HG03558 (cell line): Measurements from ENCODE around the gene KRT83.
"Not testable (repeated sequence)": the region's sequence is repeated elsewhere in the genome, so short reads cannot be mapped to it uniquely, and the experiment has no call there.

Source experiments
- ATAC-seq: cut with Tn5 transposase; IDR thresholded peaks from one replicate; pipeline ENCODE4 v1.9.1; 2021; ENCODE audit warnings: moderate number of reproducible peaks; ENCODE audit not compliant: unreplicated experiment; ENCODE audit errors: extremely low read depth

KRT83 gene

GRCh38 chr12:52313461-52313860 is 7.7 kb downstream of the KRT83 start:
- ATAC-seq, result no peak

- ATAC-seq, result no peak
These were observed 9.1 kb downstream of the KRT83 start for GRCh38 chr12:52312086-52312485.

- ATAC-seq, result no peak
These were observed 9.9 kb downstream of the KRT83 start for GRCh38 chr12:52311285-52311648.

DNA sequence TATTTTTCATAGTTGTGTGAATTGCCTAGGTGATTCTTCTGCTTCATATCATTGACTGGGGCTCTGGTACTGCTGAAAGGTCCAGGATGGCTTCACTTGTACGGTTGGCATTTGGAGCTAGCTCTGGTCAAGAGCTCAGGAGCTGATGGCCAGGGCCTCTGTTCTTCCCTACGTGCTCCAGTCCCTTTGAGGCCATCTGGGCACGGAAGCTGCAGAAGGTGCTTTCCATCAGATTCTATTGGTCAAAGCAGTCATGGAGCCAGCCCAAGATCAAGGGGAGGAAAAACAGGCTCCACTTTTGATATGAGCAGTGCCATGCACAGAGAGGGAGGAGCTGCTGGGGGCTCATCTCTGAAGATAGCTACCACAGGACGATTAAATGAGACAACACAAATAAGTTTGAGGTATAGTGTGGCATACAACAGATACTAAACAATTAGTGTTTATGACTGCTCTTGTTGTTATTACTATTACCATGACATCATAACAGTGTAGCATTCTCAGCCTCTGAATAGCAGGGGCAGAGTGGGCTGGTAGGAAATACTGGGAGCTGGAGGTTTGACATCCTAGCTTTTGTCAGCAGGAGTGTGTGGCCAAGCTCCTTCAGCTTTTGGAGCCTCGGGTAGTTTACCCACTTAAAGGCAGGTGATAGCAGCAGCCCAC is 10.4 kb downstream of the KRT83 start:
- ATAC-seq, result no peak

- ATAC-seq, result no peak
These were observed 12.3 kb downstream of the KRT83 start for GRCh38 chr12:52308806-52309425.

DNA sequence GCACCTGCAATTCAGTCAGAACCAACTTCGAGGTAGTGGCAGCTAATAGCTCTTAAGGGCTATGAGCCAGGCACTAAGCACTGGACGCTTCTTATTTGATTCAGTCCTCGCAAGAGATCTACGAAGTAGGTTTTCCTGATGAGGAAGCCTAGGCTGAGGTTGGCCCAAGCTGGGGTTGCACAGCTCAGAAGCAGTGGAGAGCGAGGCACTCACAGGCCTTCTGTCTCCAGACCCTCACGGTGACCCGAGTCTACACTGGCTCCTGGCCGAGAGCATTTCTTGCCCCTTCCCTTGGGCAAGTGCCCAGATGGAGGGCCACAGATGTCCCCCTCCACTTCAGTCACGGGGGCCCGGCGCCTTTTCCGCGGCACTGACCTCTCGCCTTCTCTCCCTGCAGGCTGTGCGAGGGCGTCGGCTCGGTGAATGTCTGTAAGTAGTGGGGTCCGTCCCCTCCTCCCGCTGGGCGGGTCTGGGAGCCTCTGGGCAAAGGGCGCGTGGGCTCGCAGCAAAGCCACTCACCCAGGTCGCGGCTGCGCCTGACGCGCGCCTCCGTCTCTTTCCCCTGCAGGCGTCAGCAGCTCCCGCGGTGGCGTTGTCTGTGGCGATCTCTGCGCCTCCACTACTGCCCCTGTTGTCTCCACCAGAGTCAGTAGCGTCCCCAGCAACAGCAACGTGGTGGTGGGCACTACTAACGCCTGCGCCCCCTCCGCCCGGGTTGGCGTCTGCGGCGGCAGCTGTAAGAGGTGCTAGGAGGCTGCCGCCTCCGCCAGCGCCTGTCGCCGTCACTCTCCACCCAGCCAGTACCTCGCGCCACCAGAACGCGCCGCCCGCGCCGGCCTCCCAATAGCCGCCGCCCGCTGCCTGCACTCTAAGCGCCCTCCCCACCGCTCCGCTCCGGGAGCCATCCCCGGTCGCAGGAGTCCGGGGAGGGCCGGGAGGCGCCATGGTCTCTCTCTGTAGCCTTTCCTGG is 13.1 kb downstream of the KRT83 start:
- ATAC-seq, result no peak

GRCh38 chr12:52306731-52307130 is 14.5 kb downstream of the KRT83 start:
- ATAC-seq, result no peak

DNA sequence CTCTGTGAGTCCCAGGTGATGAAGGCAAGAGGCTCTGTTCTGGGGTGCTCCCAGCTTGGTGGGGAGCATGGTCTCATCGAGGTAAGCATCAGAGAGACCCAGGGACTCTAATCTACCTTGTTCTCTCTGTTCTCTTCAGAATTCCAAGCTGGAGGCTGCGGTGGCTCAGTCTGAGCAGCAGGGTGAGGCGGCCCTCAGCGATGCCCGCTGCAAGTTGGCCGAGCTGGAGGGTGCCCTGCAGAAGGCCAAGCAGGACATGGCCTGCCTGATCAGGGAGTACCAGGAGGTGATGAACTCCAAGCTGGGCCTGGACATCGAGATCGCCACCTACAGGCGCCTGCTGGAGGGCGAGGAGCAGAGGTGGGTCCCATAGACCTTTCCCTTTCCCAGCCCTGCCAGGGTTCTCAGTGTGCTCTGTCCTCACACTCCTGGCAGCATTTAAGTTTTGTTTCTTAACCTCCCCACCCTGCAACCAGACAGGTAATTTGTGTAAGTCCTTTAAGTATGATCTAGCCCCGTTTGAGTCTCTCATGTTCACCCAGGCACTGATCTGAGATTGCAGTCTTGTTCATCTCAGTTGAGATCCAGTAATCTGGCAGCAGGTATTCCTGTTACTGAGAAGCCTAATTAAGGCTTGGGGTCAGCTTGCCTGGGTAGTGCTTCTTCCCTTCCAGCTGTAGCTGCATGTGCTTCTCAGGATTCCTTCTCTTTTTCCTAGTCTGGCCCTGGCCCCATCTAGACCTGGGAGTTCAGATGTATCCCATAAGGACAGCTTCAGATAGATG is 15.1 kb downstream of the KRT83 start:
- ATAC-seq, result no peak

- not testable (repeated sequence) for ATAC-seq
These were observed 16.2 kb downstream of the KRT83 start for GRCh38 chr12:52304941-52305411.

DNA sequence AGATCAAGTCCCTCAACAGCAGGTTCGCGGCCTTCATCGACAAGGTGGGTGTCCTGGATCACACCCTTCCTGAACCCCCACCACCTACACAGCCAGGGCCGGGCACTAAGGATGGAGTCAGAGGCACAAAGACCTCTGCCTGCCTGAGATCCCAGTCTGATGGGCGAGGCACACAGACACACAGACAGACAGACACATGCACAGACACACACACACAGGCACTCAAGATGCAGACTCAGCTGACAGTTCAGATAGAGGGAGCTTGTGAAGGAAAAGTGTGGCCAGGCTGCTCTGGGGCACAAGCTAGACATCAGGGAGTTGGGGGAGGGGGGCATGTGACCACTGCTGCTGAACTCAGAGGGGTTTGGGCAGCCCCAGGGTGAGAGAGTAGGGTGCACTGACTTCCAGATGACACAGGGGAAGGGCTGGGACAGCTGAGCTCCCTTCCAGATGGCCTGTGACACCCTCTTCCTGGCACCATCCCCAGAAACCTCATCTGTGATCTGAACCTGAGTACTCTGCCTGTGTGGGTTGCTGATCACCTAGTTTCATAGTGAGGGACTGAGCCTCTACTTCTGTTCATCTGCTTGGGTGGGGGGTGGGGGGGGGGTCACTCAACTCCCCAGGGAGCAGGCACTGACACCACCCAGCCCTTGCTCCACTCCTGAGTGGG is 18.8 kb downstream of the KRT83 start:
- not testable (repeated sequence) for ATAC-seq

GRCh38 chr12:52301721-52302120 is 19.5 kb downstream of the KRT83 start:
- not testable (repeated sequence) for ATAC-seq

DNA sequence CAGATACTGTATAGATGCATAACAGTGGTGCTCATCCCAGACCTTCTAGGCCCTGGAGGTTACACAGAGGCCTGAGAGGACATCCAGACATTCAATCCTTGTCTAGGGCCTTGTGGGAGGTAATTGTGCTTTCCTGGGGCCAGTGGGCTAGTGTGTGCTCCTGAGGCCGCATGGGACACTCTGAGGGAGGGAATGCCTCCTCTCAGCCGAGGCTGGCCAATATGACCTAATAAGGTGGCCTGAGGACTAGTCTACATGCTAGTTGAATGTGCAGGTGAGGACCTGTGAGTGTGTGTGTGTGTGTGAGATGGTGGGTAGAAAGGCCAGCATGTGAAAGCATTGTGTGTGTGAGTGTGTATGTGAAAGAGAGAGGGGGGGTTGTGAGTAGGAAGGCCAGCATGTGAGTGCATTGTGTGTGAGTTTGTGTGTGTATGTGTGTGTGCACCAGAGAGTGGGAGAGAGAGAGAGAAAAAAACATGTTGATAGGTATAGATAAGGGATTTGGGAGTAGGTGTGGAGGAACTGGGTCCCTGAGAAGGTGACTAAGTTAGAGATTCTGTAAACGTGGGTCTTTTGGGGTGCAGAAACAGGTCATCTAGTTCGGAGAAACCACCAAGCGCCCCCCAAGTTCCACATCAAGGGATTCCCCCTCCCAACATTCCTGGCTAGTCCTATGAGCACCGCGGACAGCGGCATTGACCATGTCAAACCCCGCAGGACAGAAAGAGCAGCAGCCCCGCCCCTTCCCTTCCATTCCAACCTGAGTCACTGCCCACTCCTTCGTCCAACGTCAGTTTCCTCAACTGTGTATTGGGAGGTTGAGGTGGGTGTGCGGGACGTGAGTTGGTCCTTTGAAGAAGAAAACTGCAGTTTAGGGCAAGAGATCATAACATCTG is 20.2 kb downstream of the KRT83 start:
- no peak for ATAC-seq

DNA sequence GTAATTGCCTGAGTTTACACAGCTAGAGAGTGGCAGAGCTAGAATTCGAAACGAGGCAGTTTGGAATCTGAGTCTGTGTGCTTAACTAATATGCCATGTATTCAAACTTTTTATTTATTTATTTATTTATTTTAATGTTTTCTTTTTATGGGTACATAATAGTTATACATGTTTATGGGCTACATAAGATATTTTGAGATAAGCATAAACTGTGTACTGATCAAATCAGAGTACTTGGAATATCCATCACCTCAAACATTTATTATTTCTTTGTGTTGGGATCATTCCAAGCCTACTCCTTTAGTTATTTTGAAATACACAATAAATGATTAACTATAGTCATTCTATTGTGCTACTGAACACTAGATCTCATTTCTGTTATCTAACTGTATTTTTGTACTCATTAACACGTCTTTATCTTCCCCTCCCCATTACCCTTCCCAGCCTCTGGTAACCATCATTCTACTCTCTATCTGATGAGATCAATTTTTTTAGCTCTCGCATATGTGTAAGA is 22.5 kb downstream of the KRT83 start:
- ATAC-seq, result no peak

DNA sequence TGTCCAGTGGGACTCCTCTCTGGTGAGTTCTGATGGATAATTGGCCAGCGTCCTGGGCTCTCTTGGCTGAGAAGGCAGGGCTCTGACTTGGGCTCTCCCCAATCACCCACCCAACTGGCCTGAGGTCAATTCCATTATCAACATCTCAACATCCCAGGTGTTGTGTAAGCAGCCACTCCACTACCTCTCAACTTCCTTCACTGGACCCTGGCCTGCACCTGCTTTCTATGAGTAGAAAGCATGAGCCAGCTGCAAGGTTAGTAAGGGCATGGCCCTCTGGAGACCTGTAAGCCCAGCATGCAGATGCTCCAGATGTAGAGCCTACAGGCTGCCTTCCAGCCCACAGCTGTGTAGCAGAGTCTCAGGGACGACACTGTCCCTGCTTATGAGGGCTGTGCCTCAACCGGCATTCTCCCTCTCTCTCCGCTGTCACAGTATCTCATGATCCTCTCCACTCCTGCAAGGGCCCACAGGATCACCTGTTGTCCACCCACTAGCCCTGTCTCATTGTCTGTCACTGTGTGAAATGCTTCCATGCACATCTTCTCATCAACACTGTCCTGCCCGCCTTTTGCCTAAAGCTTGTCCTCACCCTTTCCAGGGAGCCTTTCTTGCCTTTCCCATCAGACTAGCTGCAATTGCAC is 24.5 kb downstream of the KRT83 start:
- ATAC-seq, result no peak

DNA sequence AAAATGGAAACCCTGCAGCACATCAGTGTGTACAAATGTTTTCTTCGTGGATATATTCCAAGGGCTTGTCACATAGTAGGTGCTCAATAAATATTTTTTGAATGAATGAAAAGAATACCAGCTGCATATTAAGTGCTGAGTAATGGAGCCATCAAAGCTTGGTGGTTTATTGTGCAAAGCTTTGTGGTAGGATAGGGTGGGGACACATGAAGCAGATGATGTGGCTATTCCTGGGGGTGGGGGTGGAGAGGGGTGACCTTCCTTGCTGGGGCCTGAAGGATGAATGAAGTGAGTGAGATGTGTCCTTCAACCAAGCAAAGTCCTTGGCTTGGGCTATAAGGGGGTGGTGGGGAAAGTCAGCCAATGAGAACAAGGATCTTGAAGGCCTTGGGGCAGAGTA is 25.5 kb downstream of the KRT83 start:
- ATAC-seq, result no peak

DNA sequence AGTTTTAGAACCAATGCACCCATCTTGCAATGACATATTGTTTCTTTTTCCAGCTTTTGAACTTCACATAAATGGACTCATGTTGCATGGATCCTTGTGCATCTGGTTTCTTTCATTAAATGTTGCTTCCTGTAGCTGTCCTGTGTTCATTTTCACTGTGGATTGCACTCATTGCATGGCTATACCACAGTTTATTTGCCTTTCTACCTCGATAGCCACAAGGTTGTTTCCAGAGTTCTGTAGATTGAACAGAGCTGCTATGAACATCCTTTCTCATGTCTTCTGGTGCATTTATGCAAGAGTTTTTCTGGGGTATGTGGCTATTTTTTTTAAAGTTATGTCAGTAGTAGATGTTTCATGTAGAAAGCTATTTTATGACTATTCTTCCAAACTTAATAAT is 26.4 kb downstream of the KRT83 start:
- ATAC-seq, result no peak

- ATAC-seq, result no peak
These were observed 27.3 kb downstream of the KRT83 start for GRCh38 chr12:52293926-52294325.
